Kidney (tissue), 14 donors: ENCODE data around the gene OR13F1. TPM values are rescaled to one million over a fixed set of nuclear protein-coding genes. Genes with fewer than 3 reads are reported as not detected.
A peak's percentile ranks its signal among the peaks of the same experiment; 100 is the strongest.

Experiments used
- DNase-seq, 5 donors: peaks; one replicate each; pipeline ENCODE4 v3.0.0-alpha.2; 2013 to 2020
- FAIRE-seq: peaks from 2 replicates; lab custom pipeline; 2012; peaks lifted over from hg19 to GRCh38; lab: Jason Lieb, UNC
- H3K27ac ChIP-seq, 2 donors: one replicate each; pipeline ENCODE4 v1.7.0; 2013; ENCODE audit warnings: low read depth in 2 of 2, low read length in 2 of 2, inconsistent platforms in 1 of 2
- H3K27me3 ChIP-seq: one replicate; pipeline ENCODE4 v1.7.1; 2013; ENCODE audit warnings: low read length, inconsistent platforms; ENCODE audit not compliant: control insufficient read depth, insufficient read depth
- H3K36me3 ChIP-seq, 3 donors: one replicate each; pipeline versions ENCODE4 v1.7.0 to v1.7.1; 2013; ENCODE audit warnings: low read length in 3 of 3, control low read depth in 1 of 3, inconsistent platforms in 1 of 3; ENCODE audit not compliant: insufficient read depth in 3 of 3, control insufficient read depth in 2 of 3
- H3K4me1 ChIP-seq, 3 donors: one replicate each; pipeline versions ENCODE4 v1.7.0 to v1.7.1; 2013; ENCODE audit warnings: low read length in 3 of 3, inconsistent platforms in 1 of 3, low read depth in 1 of 3; ENCODE audit not compliant: control insufficient read depth in 2 of 3, insufficient read depth in 2 of 3
- H3K4me3 ChIP-seq, 3 donors: one replicate each; pipeline versions ENCODE4 v1.7.0 to v1.8.1; 2013; ENCODE audit warnings: low read length in 3 of 3, control low read depth in 1 of 3, inconsistent platforms in 1 of 3
- H3K9ac ChIP-seq, 3 donors: one replicate each; pipeline versions ENCODE4 v1.7.0 to v1.7.1; 2013; ENCODE audit warnings: low read length in 3 of 3, control low read depth in 1 of 3, inconsistent platforms in 1 of 3
- H3K9me3 ChIP-seq, 3 donors: one replicate each; pipeline versions ENCODE4 v1.7.0 to v1.7.1; 2013; ENCODE audit warnings: low read length in 3 of 3, control low read depth in 1 of 3, inconsistent platforms in 1 of 3; ENCODE audit not compliant: control insufficient read depth in 2 of 3, insufficient read depth in 1 of 3
- CTCF ChIP-seq: IDR thresholded peaks from 3 replicates; pipeline ENCODE4 v1.5.1; 2012; ENCODE audit warnings: mild to moderate bottlenecking, moderate library complexity, borderline replicate concordance; ENCODE audit not compliant: insufficient read depth; ENCODE audit errors: extremely low read depth
- intact Hi-C: fragments of 100-400 bp; cut with DNase I; formaldehyde crosslinking; loops from one replicate; pipeline ENCODE4 v1.11.1; 2022
- polyA plus RNA-seq: library from polyadenylated mRNA; stranded (reverse); fragments of 350-450 nt; fragmentation: Illumina TruSeq; extraction: RNeasy Lipid Tissue Mini Kit (QIAGEN cat#74804); gene quantifications from one replicate; pipeline ENCODE4 v1.2.3, GENCODE V29; 2014; ENCODE audit warnings: low read depth, low replicate concordance; ENCODE audit not compliant: insufficient read depth
- total RNA-seq: library from RNA; stranded (reverse); fragmentation: NEBNext Ultra II Directional; extraction: Animal tissue kit (Norgen Biotek cat#: 25700); gene quantifications from one replicate; pipeline ENCODE4 v1.2.1, GENCODE V29; 2021
- donor health status: control.
- donor health status: control.
- donor health status: control.
- donor health status: control.
- donor health status: control.
- donor health status: DM: yes; HTN: yes; CAD: no.
- donor health status: Normal renal cell carcinoma (clear cell type).

OR13F1 gene
- total and polyA plus RNA-seq, 2 donors from 2014 or later: not detected

DNA sequence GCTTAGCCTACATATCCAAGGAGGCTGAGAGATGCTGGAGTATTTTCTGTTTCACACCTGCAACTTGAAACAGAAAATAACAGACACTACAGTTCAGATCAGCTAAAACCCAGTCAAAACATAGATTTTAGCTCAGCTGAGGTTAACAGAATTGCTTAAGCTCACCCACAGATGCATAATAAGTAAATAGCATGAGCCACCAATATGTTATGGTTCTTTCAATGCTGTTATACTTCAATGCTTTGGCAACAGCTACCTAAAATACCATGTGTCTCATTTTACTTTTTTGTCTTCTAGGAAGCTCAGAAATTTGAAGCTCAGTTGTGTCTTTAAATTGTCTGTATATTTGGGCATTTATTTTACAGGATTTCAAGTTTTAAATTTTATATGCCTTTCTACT, 35.8 kb upstream of the OR13F1 start:
- Histone ChIP-seq H3K9ac (no peak overlapping the region), H3K36me3 (no peaks in the 10 kb centered on the region), H3K9me3 (peaks cover 0 to 10% (median 3%) of the 10 kb centered on the region in 3 donors), H3K27ac (no peak overlapping the region), H3K27me3 (no peaks in the 10 kb centered on the region), H3K4me3 (no peak overlapping the region), H3K4me1 (no peaks in the 10 kb centered on the region)
- intact Hi-C loops: no loop called here
- TF ChIP-seq CTCF: no peak
- DNase-seq: no peak
- FAIRE-seq: no peak

DNA sequence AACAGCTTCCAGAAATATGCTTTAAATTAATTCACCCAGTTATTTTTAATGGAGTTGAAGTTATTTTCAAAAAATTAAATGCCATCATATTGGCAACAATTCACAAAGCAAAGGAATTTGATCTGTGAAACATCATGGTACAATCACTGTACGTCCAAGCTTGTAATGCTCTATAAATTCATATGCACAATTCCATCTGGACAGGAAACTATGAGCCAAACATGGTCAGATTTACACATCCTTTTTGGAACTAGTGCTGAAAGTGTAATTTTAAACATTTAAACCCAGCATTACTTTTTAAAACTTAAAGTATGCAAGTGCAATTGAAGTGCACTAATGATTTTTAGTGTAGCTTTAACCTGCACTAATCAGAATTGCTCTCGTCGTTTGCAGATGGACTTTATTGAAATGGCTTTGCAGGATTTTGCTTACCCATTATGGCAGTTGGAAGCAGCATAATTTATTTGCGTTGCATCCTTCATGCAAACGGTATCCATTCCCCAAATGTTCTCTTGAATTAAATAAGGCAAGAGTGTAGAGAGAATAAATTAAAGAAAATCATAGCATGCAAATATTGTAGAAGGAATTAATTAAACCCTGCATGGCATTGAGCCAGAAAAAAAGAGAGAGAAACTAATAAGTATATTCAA, 21.0 kb upstream of the OR13F1 start:
- Histone ChIP-seq H3K4me3 (no peak overlapping the region), H3K27me3 (no peaks in the 10 kb centered on the region), H3K36me3 (no peaks in the 10 kb centered on the region), H3K9me3 (no peaks in the 10 kb centered on the region), H3K27ac (no peak overlapping the region), H3K9ac (no peak overlapping the region), H3K4me1 (no peaks in the 10 kb centered on the region)
- intact Hi-C loops: no loop called here
- no peak for TF ChIP-seq CTCF
- no peak for FAIRE-seq
- no peak for DNase-seq

- no peak for TF ChIP-seq CTCF
- Histone ChIP-seq H3K36me3 (no peaks in the 10 kb centered on the region), H3K9me3 (no peaks in the 10 kb centered on the region), H3K27ac (no peak overlapping the region), H3K4me1 (no peaks in the 10 kb centered on the region), H3K9ac (no peak overlapping the region), H3K4me3 (no peak overlapping the region), H3K27me3 (no peaks in the 10 kb centered on the region)
- intact Hi-C loops: no loop called here
- DNase-seq (no peak), FAIRE-seq (no peak)
Measured at GRCh38 chr9:104485014-104485413, 19.0 kb upstream of the OR13F1 start.

DNA sequence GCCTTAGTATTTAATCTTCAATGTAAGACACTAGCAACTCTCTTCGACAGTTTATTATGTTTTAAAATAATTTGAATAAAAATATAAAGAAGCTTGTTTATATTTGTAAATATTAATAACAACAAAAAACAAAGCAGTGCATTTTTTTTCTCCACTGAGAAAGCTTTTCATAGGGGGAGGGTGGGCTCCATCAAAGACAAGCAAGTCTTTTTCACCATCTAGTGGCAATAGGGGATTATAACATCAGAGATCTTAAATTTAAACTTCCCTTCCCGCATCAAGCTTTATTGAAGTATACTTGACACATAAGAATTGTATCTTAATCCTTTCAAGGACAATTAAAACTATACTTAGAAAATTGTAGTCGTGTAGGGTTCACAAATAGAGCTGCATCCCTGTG, 9.3 kb upstream of the OR13F1 start:
- Histone ChIP-seq H3K9ac (no peak overlapping the region), H3K27me3 (no peaks in the 10 kb centered on the region), H3K36me3 (no peaks in the 10 kb centered on the region), H3K27ac (no peak overlapping the region), H3K9me3 (no peaks in the 10 kb centered on the region), H3K4me1 (no peaks in the 10 kb centered on the region), H3K4me3 (no peak overlapping the region)
- DNase-seq (peak in 2 of 5 donors; percentile 17 to 32), FAIRE-seq (no peak)
- no peak for TF ChIP-seq CTCF
- intact Hi-C loops: no loop called here
